Right atrium auricular region (tissue), 2 donors: ENCODE data around the gene MAGI1. TPM values are rescaled to one million over a fixed set of nuclear protein-coding genes. Genes with fewer than 3 reads are reported as not detected.

Experiments used
- DNase-seq: peaks from one replicate; pipeline ENCODE4 v3.0.0-alpha.2; 2019; ENCODE audit warnings: low spot score
- H3K27ac ChIP-seq, 2 donors: fragments of 200-600 bp; sonication (generic); 1 replicate in 1 of 2; 2 replicates in 1 of 2; pipeline ENCODE4 v1.5.1; 2016 to 2019
- H3K27me3 ChIP-seq, 2 donors: fragments of 200-600 bp; sonication (generic); one replicate each; pipeline versions ENCODE4 v1.5.1 to v1.6.0; 2017 to 2019
- H3K36me3 ChIP-seq: fragments of 200-600 bp; sonication (generic); one replicate; pipeline ENCODE4 v1.5.1; 2016
- H3K4me1 ChIP-seq, 2 donors: fragments of 200-600 bp; sonication (generic); one replicate each; pipeline versions ENCODE4 v1.5.1 to v1.6.0; 2017 to 2019
- H3K4me3 ChIP-seq, 2 donors: fragments of 200-600 bp; sonication (generic); 1 replicate in 1 of 2; 2 replicates in 1 of 2; pipeline ENCODE4 v1.5.1; 2017 to 2019; ENCODE audit warnings: mild to moderate bottlenecking in 1 of 2, moderate library complexity in 1 of 2
- H3K9me3 ChIP-seq, 2 donors: fragments of 200-600 bp; sonication (generic); one replicate each; pipeline ENCODE4 v1.5.1; 2019
- total RNA-seq, 2 donors: library from RNA; depleted of rRNA; stranded (reverse); fragments of >200 nt; gene quantifications; one replicate each; pipeline ENCODE4 v1.1.0, GENCODE V29; 2016
- TF ChIP-seq, protein P1 (sequence below), 2 donors: fragments of 200-600 bp; sonication (generic); IDR thresholded peaks; one replicate each; pipeline ENCODE4 v1.5.1; 2019; ENCODE audit warnings: antibody characterized with exemption in 2 of 2

The MAGI1 gene
- total RNA-seq, 2 donors from 2014 or later = 28.5 to 34.8 TPM

DNA sequence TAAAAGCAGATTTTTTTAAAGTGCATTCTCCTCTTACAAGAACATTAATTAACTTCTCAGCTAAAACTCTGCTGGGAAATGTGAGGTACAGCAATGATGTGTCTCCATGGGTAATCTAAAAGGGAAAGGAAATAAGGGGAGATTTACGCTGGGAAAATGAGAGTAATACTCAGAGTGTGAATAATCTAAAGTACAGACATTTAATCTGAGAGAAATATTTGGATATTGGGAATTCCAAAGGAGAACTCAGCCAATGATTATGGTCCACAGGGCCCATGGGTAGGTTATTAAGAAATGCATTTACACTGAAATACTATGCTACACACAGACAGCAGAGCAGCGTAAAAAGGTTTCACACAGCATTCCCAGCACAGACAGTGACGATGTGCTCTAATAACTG, 229.9 kb downstream of the MAGI1 start:
- H3K36me3 ChIP-seq = no peaks in the 10 kb centered on the region
- no peaks in the 10 kb centered on the region for H3K9me3 ChIP-seq
- TF ChIP-seq, protein P1, sequence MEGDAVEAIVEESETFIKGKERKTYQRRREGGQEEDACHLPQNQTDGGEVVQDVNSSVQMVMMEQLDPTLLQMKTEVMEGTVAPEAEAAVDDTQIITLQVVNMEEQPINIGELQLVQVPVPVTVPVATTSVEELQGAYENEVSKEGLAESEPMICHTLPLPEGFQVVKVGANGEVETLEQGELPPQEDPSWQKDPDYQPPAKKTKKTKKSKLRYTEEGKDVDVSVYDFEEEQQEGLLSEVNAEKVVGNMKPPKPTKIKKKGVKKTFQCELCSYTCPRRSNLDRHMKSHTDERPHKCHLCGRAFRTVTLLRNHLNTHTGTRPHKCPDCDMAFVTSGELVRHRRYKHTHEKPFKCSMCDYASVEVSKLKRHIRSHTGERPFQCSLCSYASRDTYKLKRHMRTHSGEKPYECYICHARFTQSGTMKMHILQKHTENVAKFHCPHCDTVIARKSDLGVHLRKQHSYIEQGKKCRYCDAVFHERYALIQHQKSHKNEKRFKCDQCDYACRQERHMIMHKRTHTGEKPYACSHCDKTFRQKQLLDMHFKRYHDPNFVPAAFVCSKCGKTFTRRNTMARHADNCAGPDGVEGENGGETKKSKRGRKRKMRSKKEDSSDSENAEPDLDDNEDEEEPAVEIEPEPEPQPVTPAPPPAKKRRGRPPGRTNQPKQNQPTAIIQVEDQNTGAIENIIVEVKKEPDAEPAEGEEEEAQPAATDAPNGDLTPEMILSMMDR (IDR thresholded peaks at IDR 0.05) = no peak
- DNase-seq = no peak
- H3K4me3 ChIP-seq = no peak overlapping the region
- H3K27me3 ChIP-seq = no peaks in the 10 kb centered on the region
- peaks cover 0 to 18% of the 10 kb centered on the region in 2 donors for H3K4me1 ChIP-seq
- H3K27ac ChIP-seq = no peak overlapping the region

DNA sequence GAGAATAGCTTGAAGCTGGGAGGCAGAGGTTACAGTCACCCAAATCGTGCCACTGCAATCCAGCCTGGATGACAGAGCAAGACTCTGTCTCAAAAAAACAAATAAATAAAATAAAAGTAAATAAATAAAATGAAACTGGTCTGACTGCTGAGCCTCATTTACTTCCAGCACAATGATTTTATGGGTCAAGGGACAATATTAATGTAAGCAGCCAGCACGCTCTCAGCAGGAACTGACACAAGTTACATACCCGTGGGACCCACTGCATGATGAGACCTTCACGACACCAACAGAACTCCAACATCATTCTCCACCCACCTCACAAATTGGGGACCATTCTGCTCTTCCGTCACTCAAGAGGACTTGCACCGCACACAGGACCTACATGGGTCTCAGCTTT, 230.3 kb downstream of the MAGI1 start:
- H3K4me1 ChIP-seq = peaks cover 0 to 18% of the 10 kb centered on the region in 2 donors
- no peaks in the 10 kb centered on the region for H3K27me3 ChIP-seq
- TF ChIP-seq, protein P1 (IDR thresholded peaks at IDR 0.05) = no peak
- H3K36me3 ChIP-seq = no peaks in the 10 kb centered on the region
- no peak overlapping the region for H3K4me3 ChIP-seq
- H3K9me3 ChIP-seq = no peaks in the 10 kb centered on the region
- no peak for DNase-seq
- no peak overlapping the region for H3K27ac ChIP-seq

DNA sequence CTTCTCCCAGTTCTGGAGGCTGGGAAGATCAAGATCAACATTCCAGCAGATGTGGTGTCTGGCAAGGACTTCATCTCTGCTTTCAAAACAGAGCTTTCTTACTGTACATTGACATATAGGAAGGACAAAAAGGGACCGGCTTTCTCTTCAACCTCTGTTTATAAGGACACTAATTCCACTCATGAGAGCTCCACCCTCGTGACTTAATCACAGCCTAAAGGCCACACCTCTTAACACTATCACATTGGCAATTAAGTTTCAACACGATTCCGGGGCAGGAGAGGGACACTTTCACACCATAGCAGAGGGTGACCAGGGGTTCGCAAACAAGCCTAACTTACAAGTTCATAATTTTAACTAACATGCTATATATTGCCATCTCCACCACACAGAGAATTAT, 231.5 kb downstream of the MAGI1 start:
- H3K27ac ChIP-seq = no peak overlapping the region
- no peaks in the 10 kb centered on the region for H3K9me3 ChIP-seq
- TF ChIP-seq, protein P1 (IDR thresholded peaks at IDR 0.05) = no peak
- no peaks in the 10 kb centered on the region for H3K27me3 ChIP-seq
- no peak overlapping the region for H3K4me3 ChIP-seq
- DNase-seq = no peak
- H3K4me1 ChIP-seq = peaks cover 0 to 18% of the 10 kb centered on the region in 2 donors
- H3K36me3 ChIP-seq = no peaks in the 10 kb centered on the region

DNA sequence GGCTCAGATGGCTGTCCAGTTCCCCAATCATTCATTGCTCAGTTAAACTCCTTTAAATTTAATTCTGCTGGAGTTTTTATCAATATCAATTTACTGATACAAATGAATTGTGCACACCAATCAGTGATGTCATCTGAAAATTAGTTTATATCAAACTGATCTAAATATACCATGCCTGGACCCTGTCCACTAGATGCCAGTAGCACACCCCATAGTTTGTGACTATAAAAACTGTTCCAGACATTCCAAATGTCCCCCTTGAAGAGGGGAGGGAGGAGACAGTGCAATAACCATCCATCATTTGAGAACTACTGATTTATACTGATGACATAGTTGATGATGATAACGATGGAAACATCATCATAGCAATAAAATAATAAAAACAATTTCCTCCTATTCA, 232.1 kb downstream of the MAGI1 start:
- H3K4me3 ChIP-seq = no peak overlapping the region
- H3K27me3 ChIP-seq = no peaks in the 10 kb centered on the region
- no peaks in the 10 kb centered on the region for H3K36me3 ChIP-seq
- H3K27ac ChIP-seq = no peak overlapping the region
- TF ChIP-seq, protein P1 (IDR thresholded peaks at IDR 0.05) = no peak
- no peak for DNase-seq
- H3K4me1 ChIP-seq = peaks cover 0 to 15% of the 10 kb centered on the region in 2 donors
- H3K9me3 ChIP-seq = no peaks in the 10 kb centered on the region

DNA sequence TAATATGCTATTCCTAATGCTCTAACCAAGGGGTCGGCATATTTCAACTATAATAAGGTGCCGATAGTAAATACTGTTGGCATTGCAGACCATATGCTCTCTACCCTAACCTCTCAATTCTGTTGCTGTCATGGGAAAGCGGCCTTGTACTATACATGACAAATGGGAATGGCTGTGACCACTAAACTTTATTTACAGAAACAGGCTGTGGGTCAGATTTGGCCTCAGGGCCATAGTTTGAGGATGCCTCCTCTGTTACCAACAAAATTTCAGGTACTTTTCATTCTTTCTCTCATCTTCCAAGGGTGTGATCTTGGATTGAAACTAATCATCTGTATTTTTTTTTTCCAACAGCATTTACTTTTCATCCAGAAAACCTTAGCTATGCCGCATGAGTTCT, 242.0 kb downstream of the MAGI1 start:
- Histone ChIP-seq H3K27ac (no peak overlapping the region), H3K27me3 (no peaks in the 10 kb centered on the region), H3K4me3 (no peak overlapping the region), H3K4me1 (no peaks in the 10 kb centered on the region), H3K9me3 (no peaks in the 10 kb centered on the region), H3K36me3 (no peaks in the 10 kb centered on the region)
- TF ChIP-seq, protein P1 (IDR thresholded peaks at IDR 0.05) = no peak
- DNase-seq = no peak

DNA sequence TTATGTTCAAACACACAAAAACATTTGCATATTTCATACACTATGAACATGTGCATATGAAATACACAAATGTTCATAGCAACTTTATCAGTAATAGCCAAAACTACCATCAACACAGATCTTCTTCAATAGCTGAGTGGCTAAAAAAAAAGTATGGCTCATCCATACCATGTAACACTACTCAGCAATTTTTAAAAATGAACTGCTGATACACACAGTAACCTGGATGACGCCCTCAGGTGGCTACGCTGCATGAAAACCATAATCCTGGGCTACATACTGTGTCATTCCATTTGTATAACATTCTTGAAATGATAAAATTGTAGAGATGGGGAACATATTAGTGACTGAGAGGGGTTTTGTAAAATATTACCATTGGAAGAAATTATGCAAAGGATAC, 243.6 kb downstream of the MAGI1 start:
- Histone ChIP-seq H3K27ac (no peak overlapping the region), H3K27me3 (no peaks in the 10 kb centered on the region), H3K9me3 (no peaks in the 10 kb centered on the region), H3K4me1 (no peaks in the 10 kb centered on the region), H3K36me3 (no peaks in the 10 kb centered on the region), H3K4me3 (no peak overlapping the region)
- no peak for DNase-seq
- TF ChIP-seq, protein P1 (IDR thresholded peaks at IDR 0.05) = no peak
